K562 (cell line): ENCODE results near the gene CCNQ. TPM values are rescaled to one million over a fixed set of nuclear protein-coding genes. Genes with fewer than 3 reads are reported as not detected.

Experiments used
- BCOR ChIP-seq: fragments of 450-650 bp; IDR thresholded peaks from 2 replicates; pipeline ENCODE4 v1.6.1; 2016
- ETV1 ChIP-seq: fragments of 450-650 bp; conservative IDR thresholded peaks from 2 replicates; pipeline ENCODE4 v1.6.1; 2016; ENCODE audit warnings: missing genetic modification characterization, control low read depth, low read depth, missing compliant biosample characterization
- KDM1A ChIP-seq, 2 experiments: fragments of 450-650 bp; IDR thresholded peaks; 2 replicates each; pipeline ENCODE4 v1.6.1; 2016; ENCODE audit warnings: mild to moderate bottlenecking in 2 of 2
- L3MBTL2 ChIP-seq: fragments of 450-650 bp; IDR thresholded peaks from 2 replicates; pipeline ENCODE4 v1.6.1; 2016; ENCODE audit warnings: mild to moderate bottlenecking, moderate library complexity
- NR1H2 ChIP-seq: sonication (generic); formaldehyde crosslinking; IDR thresholded peaks from 2 replicates; pipeline ENCODE4 v1.4.0; 2020; ENCODE audit warnings: mild to moderate bottlenecking, missing genetic modification reagents
- RBM25 ChIP-seq: fragments of 200-400 bp; formaldehyde crosslinking; IDR thresholded peaks from 2 replicates; pipeline ENCODE4 v1.6.1; 2018; ENCODE audit warnings: low read length, low read depth, moderate library complexity; ENCODE audit not compliant: severe bottlenecking
- SMAD3 ChIP-seq: fragments of 450-650 bp; formaldehyde crosslinking; conservative IDR thresholded peaks from 2 replicates; pipeline ENCODE4 v1.4.0; 2020; ENCODE audit warnings: mild to moderate bottlenecking
- TAF1 ChIP-seq: IDR thresholded peaks from 2 replicates; pipeline ENCODE4 v1.6.1; 2011; ENCODE audit warnings: mild to moderate bottlenecking, low read length, moderate library complexity; ENCODE audit not compliant: insufficient read depth, control insufficient read depth, severe bottlenecking; ENCODE audit errors: extremely low read depth
- TAL1 ChIP-seq: fragments of 450-650 bp; IDR thresholded peaks from 2 replicates; pipeline ENCODE4 v1.6.1; 2016; ENCODE audit warnings: mild to moderate bottlenecking
- TEAD1 ChIP-seq, 2 experiments: fragments of 450-650 bp in 1 of 2; sonication (generic) in 1 of 2; formaldehyde crosslinking; IDR thresholded peaks; 2 replicates each; pipeline versions ENCODE4 v1.4.0 to v1.8.0; 2020 to 2022; ENCODE audit warnings: mild to moderate bottlenecking in 2 of 2, missing genetic modification reagents in 1 of 2
- YY1 ChIP-seq, 3 experiments: IDR thresholded peaks; 2 replicates each; pipeline ENCODE4 v1.6.1; 2011; ENCODE audit warnings: low read length in 2 of 3, mild to moderate bottlenecking in 2 of 3, moderate library complexity in 2 of 3, borderline replicate concordance in 1 of 3, control low read depth in 1 of 3, low read depth in 1 of 3; ENCODE audit not compliant: insufficient read depth in 3 of 3, insufficient replicate concordance in 2 of 3, control insufficient read depth in 1 of 3, insufficient read length in 1 of 3; ENCODE audit errors: extremely low read depth in 1 of 3
- ZNF778 ChIP-seq: fragments of 450-650 bp; formaldehyde crosslinking; IDR thresholded peaks from 2 replicates; pipeline ENCODE4 v1.4.0; 2020; ENCODE audit warnings: mild to moderate bottlenecking, moderate library complexity
- polyA plus RNA-seq, 8 experiments: library from polyadenylated mRNA; depleted of rRNA in 4 of 8; stranded (reverse) in 5 of 8; unstranded in 3 of 8; fragments of >200 nt; fragmentation: Nextera tagmentation in 2 of 8; fragmentation: Illumina TruSeq in 1 of 8; extraction: Ambion mirVana in 2 of 8; extraction: Trizol in 1 of 8; gene quantifications; 2 replicates each; pipeline versions ENCODE4 v1.2.1 to v1.2.3, GENCODE V29; 2011 to 2014; ENCODE audit warnings: inconsistent platforms in 1 of 8, missing spikeins in 1 of 8
- total RNA-seq, 7 experiments: library from RNA; depleted of rRNA in 6 of 7; stranded (reverse); fragments of >200 nt in 6 of 7; fragmentation: Illumina TruSeq in 2 of 7; extraction: Trizol in 2 of 7; gene quantifications; 2 replicates each; pipeline versions ENCODE4 v1.2.1 to v1.2.3, GENCODE V29; 2011 to 2021; ENCODE audit warnings: low replicate concordance in 1 of 7
- TF ChIP-seq, protein P1 (sequence below): sonication (generic); formaldehyde crosslinking; IDR thresholded peaks from 2 replicates; pipeline ENCODE4 v1.9.0; 2022; ENCODE audit warnings: mild to moderate bottlenecking, missing genetic modification reagents

CCNQ gene
- total and polyA plus RNA-seq, 9 of the 15 experiments (the other 6 are each of a cell fraction or from before 2014, with no cell fraction given): 0.92 to 53.8 (median 25.3) TPM

- no peak for TF ChIP-seq ETV1
- TF ChIP-seq TAF1: peak; percentile 7
- no peak for TF ChIP-seq SMAD3 (CRISPR knock-in tag)
- no peak for TF ChIP-seq TAL1
- no peak for TF ChIP-seq TEAD1 (CRISPR knock-in tag; IDR thresholded peaks at IDR 0.05)
- no peak for TF ChIP-seq ZNF778 (CRISPR knock-in tag)
- TF ChIP-seq YY1 (IDR thresholded peaks at IDR 0.05; ENCODE audit: borderline replicate concordance in 1 of 3, control insufficient read depth in 1 of 3, extremely low read depth in 1 of 3, insufficient read depth in 3 of 3, insufficient read length in 1 of 3, insufficient replicate concordance in 2 of 3, low read depth in 1 of 3, low read length in 2 of 3): peak in 1 of 3 experiments; percentile 21
- peak in 1 of 2 experiments; percentile 49; a peak in 1 of 4 replicates for TF ChIP-seq KDM1A (IDR thresholded peaks at IDR 0.05)
- no peak for TF ChIP-seq NR1H2
- TF ChIP-seq, protein P1, sequence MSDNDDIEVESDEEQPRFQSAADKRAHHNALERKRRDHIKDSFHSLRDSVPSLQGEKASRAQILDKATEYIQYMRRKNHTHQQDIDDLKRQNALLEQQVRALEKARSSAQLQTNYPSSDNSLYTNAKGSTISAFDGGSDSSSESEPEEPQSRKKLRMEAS (CRISPR knock-in tag): peak; percentile 72
- TF ChIP-seq RBM25: peak; percentile 27
- peak; percentile 33; the same call in 1 of the 2 replicates for TF ChIP-seq BCOR
- TF ChIP-seq L3MBTL2: peak; percentile 76
These were observed 47.9 kb upstream of the CCNQ start, which contains the start of gene DUSP9 (continued) for GRCh38 chrX:153646620-153647373.
